ELR (cell line): Measurements from ENCODE around the gene HNRNPR.
"Not testable (repeated sequence)": the region's sequence is repeated elsewhere in the genome, so short reads cannot be mapped to it uniquely, and the experiment has no call there.

Source experiments
- DNase-seq: peaks from one replicate; pipeline ENCODE4 v3.0.0-alpha.2; 2015; ENCODE audit warnings: low read depth

The HNRNPR gene

GRCh38 chr1:23344111-23344986, at the start of gene HNRNPR:
HNRNPR (minus strand) TSS chr1:23344284; CDS start chr1:23341008, 3,276 bp downstream.
- DNase-seq, result peak; percentile 100

- DNase-seq, result peak; percentile 84
These were observed 49.6 kb upstream of the HNRNPR start for GRCh38 chr1:23393706-23394105.

GRCh38 chr1:23392125-23392855, 48.2 kb upstream of the HNRNPR start:
- peak; percentile 9 for DNase-seq

- DNase-seq, result no peak
These were observed 45.8 kb upstream of the HNRNPR start for GRCh38 chr1:23389837-23390321.

GRCh38 chr1:23387494-23387893, 43.4 kb upstream of the HNRNPR start:
- DNase-seq, result no peak

- no peak for DNase-seq
These were observed 41.1 kb upstream of the HNRNPR start for GRCh38 chr1:23385119-23385621.

GRCh38 chr1:23384312-23385058, 40.4 kb upstream of the HNRNPR start:
- DNase-seq, result peak; percentile 88

GRCh38 chr1:23383577-23384311, 39.7 kb upstream of the HNRNPR start:
- no peak for DNase-seq

- DNase-seq, result no peak
These were observed 37.3 kb upstream of the HNRNPR start for GRCh38 chr1:23381233-23381885.

- no peak for DNase-seq
These were observed 36.6 kb upstream of the HNRNPR start for GRCh38 chr1:23380719-23381118.

GRCh38 chr1:23380236-23380635, 36.2 kb upstream of the HNRNPR start:
- DNase-seq, result not testable (repeated sequence)

- peak; percentile 94 for DNase-seq
These were observed 33.1 kb upstream of the HNRNPR start for GRCh38 chr1:23376890-23377811.

- not testable (repeated sequence) for DNase-seq
These were observed 30.1 kb upstream of the HNRNPR start for GRCh38 chr1:23374079-23374735.

GRCh38 chr1:23371987-23372880, 28.1 kb upstream of the HNRNPR start:
- no peak for DNase-seq

- DNase-seq, result no peak
These were observed 26.9 kb upstream of the HNRNPR start for GRCh38 chr1:23370709-23371584.

GRCh38 chr1:23370330-23370708, 26.2 kb upstream of the HNRNPR start:
- DNase-seq, result no peak
